ENCODE data around the gene CHST5.
"Not testable (repeated sequence)": the region's sequence is repeated elsewhere in the genome, so short reads cannot be mapped to it uniquely, and the experiment has no call there.

CHST5 gene

GRCh38 chr16:75548456-75548855, 12.5 kb upstream of the CHST5 start:
- not testable (repeated sequence) for DNase-seq

DNA sequence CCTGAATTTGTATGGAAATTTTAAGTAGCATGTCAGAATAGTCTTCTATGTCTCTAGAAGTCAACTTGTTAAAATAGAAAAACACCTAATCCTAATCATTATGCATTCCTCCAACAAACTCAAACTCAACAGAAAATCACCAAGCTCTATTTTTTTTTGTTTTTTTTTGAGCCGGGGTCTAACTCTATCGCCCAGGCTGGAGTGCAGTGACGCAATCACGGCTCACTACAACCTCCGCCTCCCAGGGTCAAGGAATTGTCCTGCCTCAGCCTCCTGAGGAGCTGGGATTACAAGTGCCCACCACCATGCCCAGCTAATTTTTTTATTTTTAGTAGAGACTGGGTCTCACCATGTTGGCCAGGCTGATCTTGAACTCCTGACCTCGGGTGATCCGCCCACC, 10.4 kb upstream of the CHST5 start:
- no peak for DNase-seq

DNA sequence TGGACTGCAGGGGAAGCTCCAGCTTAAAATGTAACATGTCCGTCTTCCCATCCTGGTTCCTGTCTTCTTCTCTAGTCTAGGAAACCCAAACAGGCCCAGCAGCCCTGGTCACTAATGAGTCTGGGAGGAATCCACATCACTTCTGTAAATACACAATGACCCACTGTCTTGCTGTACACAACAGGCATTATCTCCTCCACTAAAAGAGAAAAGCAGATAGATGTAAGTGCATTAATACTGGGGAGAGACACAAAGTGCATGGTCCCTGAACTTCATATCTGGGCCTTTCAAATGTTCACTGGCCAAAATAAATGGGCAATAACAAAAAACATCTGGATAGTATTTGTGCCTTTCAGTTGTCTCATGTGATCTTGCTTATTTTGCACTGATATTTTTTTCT, 10.0 kb upstream of the CHST5 start:
- not testable (repeated sequence) for DNase-seq

- DNase-seq: not testable (repeated sequence)
Measured at GRCh38 chr16:75542462-75542861, 6.6 kb upstream of the CHST5 start.

DNA sequence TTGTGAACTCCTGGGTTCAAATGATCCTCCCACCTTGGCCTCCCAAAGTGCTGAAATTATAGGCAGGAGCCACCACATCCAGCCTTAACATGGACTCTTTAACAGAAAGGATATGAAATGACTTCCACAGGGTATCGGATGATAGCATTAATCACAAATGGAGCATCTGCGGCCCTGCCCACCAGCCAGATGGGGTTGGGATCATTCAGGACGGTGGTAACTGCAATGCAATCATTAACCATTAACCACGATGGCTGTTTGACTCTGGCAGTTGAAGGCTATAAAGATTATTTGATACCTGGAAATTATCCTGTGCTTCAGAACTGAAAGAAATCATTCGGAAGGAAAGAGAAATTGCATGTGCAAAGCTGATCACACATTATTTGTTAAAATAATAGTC, 5.3 kb upstream of the CHST5 start:
- DNase-seq: no peak

DNA sequence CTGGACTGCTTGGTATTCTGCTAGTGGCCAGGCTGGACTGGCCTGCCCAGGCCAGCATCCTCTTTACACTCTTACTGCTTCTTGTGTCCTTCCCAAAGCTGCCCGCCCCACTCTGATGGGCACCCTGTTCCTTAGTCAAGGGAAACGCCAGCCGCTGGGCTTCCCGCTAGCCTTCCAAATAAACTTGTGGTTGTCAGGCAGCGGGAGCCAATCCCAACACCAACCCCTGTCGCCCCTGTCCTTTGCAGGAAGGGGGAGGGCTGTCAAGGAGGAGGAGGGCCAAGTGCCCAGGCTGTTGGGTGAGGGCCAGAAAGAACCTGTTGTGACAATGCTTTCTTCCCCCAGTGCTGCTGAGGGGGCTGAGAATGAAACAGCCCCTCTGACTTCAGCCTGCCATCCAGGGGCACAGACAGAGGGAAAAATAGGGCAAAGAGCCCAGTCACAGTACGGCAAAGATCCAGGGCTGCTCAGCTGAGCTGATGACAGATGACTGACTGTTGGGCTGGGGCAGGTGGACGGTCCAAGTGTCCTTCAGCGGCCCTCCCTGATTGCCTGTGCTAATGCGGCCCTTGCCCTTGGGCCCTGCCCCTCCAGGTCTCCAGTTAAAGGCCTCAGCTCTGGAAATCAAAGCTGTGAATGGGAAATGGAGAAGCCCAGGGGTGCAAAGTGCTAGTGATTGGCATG, 3.1 kb upstream of the CHST5 start:
- DNase-seq: not testable (repeated sequence)

DNA sequence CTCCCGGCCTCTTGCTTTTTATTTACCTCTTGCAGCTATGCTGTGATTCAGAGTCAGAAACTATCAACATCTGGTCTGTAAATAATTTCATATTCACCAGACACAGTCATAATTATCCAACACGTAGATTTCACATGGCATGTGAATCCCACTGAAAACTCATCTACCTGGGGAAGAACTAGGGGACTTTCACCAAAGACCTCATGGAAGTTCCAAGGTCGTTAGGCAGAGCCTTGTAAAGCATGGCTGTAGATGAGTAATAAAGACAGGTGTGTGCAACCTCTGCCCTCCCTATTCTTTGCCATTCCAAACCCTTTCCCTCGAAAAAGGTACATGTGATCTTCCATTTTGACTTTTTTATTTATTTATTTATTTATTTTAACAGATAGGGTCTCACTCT, 1.9 kb upstream of the CHST5 start:
- DNase-seq: no peak

DNA sequence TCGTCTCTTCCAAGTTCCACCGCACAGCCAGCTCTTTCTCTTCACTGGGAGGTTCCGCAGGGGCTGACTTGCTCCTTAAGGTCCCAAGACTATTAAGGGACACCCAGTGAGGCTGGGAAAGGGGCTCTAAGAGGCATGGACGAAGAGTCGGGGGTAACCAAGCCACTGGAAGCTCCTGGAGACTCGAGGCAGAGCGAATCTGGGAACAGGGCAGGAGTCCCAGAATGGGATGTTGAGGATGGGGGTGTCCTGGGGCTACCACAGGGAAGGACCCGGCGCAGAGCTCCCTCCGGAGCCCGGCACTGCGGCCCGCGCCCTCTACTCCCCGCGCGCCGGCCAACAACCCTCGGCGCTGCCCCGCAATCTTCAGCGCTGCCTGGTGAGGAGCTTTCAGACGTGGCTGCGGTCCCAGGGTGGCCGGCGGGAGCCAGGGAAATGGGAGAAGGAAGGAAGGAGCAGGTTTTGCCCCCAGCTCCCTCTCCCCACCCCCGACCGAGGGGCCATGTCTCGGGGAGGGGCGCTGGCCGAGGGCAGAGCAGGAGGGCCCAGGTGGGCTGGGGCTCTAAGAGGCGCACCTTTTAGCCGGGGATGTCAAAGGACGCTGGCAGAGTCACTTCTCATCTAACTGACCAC, 581 bp downstream of the CHST5 start:
- no peak for DNase-seq

GRCh38 chr16:75534560-75535205, 1.2 kb downstream of the CHST5 start:
- DNase-seq: no peak

- no peak for DNase-seq
Measured at GRCh38 chr16:75532791-75533190, 3.1 kb downstream of the CHST5 start.

GRCh38 chr16:75532142-75532765, 3.7 kb downstream of the CHST5 start:
- no peak for DNase-seq

DNA sequence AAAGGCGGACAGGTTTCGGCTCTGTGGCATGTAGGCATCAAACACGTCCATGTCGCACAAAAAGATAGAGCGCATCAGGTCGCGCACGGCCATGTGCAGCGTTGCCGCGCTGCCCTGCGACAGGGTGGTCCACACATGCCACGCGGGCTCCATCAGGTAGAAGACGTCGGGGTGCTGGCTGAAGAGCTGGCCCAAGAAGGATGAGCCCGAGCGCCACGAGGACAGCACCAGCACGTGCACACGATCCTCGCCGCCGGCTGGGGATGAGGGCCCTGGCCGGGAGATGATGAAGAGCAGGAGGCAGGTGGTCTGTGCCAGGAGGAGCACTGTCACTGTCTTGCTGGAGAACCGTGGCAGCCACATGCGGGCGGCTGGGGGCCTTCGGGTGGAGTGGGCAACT, 5.9 kb downstream of the CHST5 start:
- DNase-seq: no peak

GRCh38 chr16:75529056-75529905, 6.6 kb downstream of the CHST5 start:
- DNase-seq: no peak

GRCh38 chr16:75527825-75528299, 8.0 kb downstream of the CHST5 start:
- no peak for DNase-seq

- no peak for DNase-seq
Measured at GRCh38 chr16:75526032-75526790, 9.7 kb downstream of the CHST5 start.

DNA sequence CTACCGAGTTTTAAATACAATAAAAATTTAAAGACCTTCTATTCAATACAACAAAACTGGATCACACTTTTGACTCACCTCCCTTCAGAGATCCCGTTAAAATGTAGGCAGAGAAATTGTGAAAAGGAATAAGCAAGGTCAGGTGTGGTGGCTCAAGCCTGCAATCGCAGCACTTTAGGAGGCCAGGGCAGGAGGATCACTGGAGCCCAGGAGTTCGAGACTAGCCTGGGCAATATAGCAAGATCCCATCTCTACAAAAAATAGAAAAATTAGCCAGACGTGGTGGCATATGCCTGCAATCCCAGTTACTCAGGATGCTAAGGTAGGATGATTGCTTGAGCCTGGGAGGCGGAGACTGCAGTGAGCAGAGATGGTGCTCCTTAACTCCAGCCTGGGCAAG, 16.7 kb downstream of the CHST5 start:
- DNase-seq: no peak

DNA sequence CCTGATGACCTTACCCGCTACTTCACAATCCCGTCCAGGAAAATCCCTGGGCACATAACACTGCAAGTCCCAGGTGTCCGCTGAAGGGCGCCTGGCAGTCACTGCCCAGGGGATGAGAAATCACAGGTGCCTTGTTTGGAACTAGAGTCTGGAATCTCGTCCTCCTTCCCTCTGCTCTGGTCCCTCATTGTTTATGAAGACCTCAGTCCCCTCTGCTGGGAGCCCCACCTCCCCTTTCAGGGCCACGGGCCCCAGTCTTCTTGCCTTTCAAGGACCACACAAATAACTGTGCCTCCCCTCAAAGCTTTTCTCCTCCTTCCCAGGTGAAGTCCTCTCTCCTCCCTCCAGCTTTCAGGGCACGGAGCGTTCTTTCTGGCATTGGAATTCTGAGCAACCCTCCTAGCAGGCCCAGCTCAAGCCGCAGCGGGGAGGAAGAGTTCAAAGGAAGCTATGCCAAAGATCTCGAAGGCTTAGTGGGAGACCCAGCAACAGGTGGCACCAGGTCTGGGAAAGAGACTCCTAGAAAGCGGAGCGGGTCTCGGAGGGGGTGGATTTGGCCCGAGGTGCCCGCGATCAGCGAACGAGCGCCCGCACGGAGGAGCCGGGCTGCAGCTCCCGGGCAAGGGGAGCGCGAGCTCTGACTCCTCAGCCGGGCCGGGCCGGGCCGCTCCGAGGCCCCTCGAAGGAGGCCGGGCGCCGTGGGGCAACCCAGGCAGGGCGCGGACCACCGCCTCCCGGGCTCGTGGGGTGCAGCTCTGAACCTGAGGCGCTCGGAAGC, 19.5 kb downstream of the CHST5 start:
- peak; percentile 24 for DNase-seq

GRCh38 chr16:75514296-75514695, 21.6 kb downstream of the CHST5 start:
- DNase-seq: no peak

DNA sequence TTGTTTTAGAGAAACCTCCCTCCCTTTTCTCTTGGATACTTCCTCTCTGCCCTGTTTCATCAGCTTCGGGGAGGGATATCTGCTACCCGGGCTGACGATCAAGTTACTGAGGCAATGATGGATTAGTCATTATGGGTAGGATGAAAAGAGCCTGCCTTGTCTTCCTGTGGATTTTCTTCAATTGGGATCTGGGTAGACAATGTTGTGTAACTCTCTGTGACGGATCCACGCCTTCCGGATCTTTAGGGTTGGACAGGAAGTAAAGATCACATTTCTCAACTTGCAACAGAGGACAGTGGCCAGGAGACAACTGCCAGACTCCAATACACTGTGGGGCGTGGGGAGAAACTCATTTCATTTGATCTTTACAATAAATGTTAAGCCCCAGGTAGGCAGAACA, 29.3 kb downstream of the CHST5 start:
- peak; percentile 96 for DNase-seq

- no peak for DNase-seq
Measured at GRCh38 chr16:75506107-75506506, 29.8 kb downstream of the CHST5 start.

DNA sequence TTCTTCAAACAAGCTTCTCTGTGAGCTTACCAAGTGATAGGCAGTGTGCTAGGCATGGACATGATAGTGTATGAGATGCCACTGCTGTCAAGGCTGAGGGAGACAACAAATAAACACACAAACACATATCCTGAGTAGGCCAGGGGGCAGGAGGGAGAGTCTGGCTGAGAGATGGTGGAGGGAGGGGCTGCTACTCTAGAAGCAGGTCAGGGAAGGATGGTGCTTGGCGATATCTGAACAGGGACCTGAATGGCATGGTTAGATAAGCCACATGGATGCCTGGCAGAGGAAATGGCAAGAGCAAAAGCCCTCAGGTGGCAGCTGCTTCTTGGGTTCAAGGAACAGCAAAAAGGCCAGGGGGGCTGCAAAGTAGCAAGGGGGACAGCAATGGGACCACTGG, 32.1 kb downstream of the CHST5 start:
- DNase-seq: no peak
